ENCODE measurements around the gene LETM1. TPM values are rescaled to one million over a fixed set of nuclear protein-coding genes. Genes with fewer than 3 reads are reported as not detected.

The LETM1 gene
- polyA plus RNA-seq, 1 donor (not counting 4 experiments of a cell fraction or from before 2014, with no cell fraction given), result 25.6 TPM

DNA sequence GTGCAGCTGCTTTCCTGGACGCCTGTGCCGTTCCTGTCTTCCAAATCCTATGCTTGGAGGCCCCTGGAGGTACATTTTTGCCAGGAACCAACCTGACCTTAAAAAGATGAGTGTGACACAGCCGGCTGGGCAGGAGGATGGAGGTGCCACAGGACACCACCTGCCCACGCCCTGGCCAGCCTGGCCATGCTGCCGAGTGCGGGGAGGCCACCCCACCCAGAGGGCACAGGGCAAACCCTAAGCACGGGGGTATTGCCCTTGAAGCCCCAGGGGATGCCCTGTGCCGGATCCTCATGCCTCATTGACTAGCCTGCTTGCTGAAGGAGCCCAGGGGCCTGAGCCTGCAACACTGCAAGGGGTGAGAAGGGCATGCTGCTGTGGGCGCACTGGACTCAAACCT is 42.7 kb downstream of the LETM1 start:
- H4K20me1 ChIP-seq (ENCODE audit: control insufficient read depth, extremely low read depth, insufficient read depth, low read length), result peaks cover 8% of the 10 kb centered on the region
- H2AFZ ChIP-seq (ENCODE audit: control insufficient read depth, low read length), result no peak overlapping the region
- H3K4me2 ChIP-seq (ENCODE audit: control insufficient read depth, extremely low read depth, insufficient read depth, low read depth, low read length), result no peak overlapping the region
- DNase-seq (ENCODE audit: low read depth, low spot score), result no peak
- H3K36me3 ChIP-seq (ENCODE audit: control insufficient read depth in 2 of 2, extremely low read depth in 1 of 2, insufficient read depth in 2 of 2, low read length in 2 of 2), result peaks cover 29 to 38% of the 10 kb centered on the region in 2 experiments
- TF ChIP-seq EZH2 (IDR thresholded peaks at IDR 0.05; ENCODE audit: low read length) (no peak), CTCF (optimal IDR thresholded peaks at IDR 0.05 in 1 of 3, IDR thresholded peaks at IDR 0.05 in 1 of 3, conservative IDR thresholded peaks at IDR 0.05 in 1 of 3; ENCODE audit: extremely low read depth in 1 of 3, insufficient read depth in 2 of 3, low read length in 3 of 3) (no peak)
- H3K4me3 ChIP-seq (ENCODE audit: control insufficient read depth in 2 of 3, extremely low read depth in 1 of 3, insufficient read depth in 2 of 3, low read depth in 1 of 3, low read length in 3 of 3), result no peak overlapping the region
- FAIRE-seq, result no peak
- dilution Hi-C loops (cut with MboI; ENCODE audit: extremely low pct_ligation_motif_present, low sequenced_read_pairs), result no loop called here
- H3K27me3 ChIP-seq (ENCODE audit: control insufficient read depth, extremely low read depth, insufficient read depth, low read length), result no peaks in the 10 kb centered on the region
- no peaks in the 10 kb centered on the region for H3K79me2 ChIP-seq (ENCODE audit: control insufficient read depth, insufficient read depth, low read length)
- no peaks in the 10 kb centered on the region for H3K4me1 ChIP-seq (ENCODE audit: control insufficient read depth, extremely low read depth, insufficient read depth, low read length)
- H3K27ac ChIP-seq (ENCODE audit: control insufficient read depth, insufficient read depth, low read length), result no peak overlapping the region
- no peaks in the 10 kb centered on the region for H3K9me1 ChIP-seq (ENCODE audit: control insufficient read depth, extremely low read depth, insufficient read depth, low read length)
- no peak overlapping the region for H3K9ac ChIP-seq (ENCODE audit: control insufficient read depth, extremely low read depth, insufficient read depth, low read length)
- H3K9me3 ChIP-seq (ENCODE audit: control insufficient read depth, low read depth, low read length), result no peaks in the 10 kb centered on the region

DNA sequence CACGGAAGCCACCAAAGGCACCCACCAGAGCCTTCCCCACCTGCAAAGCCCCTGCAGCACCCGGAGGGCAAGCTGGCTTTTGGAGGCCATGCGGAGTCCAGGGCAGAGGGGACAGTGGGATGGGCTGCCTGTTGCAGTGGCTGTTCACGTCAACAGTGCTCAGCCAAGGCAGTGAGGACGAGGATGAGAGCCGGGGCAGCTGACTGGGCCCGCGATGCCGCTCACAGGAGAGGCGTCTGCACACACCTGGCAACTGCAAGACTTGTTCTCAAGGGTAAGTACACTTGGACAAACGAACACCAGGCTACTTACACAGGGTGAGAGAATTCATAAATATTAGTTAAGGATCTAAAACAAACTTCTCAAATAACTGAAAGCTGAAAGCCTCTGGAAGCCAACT is 43.2 kb downstream of the LETM1 start:
- H3K79me2 ChIP-seq (ENCODE audit: control insufficient read depth, insufficient read depth, low read length), result no peaks in the 10 kb centered on the region
- H3K36me3 ChIP-seq (ENCODE audit: control insufficient read depth in 2 of 2, extremely low read depth in 1 of 2, insufficient read depth in 2 of 2, low read length in 2 of 2), result peaks cover 29 to 34% of the 10 kb centered on the region in 2 experiments
- no peaks in the 10 kb centered on the region for H3K27me3 ChIP-seq (ENCODE audit: control insufficient read depth, extremely low read depth, insufficient read depth, low read length)
- no peak for DNase-seq (ENCODE audit: low read depth, low spot score)
- no peak overlapping the region for H3K4me2 ChIP-seq (ENCODE audit: control insufficient read depth, extremely low read depth, insufficient read depth, low read depth, low read length)
- no peaks in the 10 kb centered on the region for H3K4me1 ChIP-seq (ENCODE audit: control insufficient read depth, extremely low read depth, insufficient read depth, low read length)
- no peak overlapping the region for H3K9ac ChIP-seq (ENCODE audit: control insufficient read depth, extremely low read depth, insufficient read depth, low read length)
- dilution Hi-C loops (cut with MboI; ENCODE audit: extremely low pct_ligation_motif_present, low sequenced_read_pairs), result no loop called here
- no peak overlapping the region for H2AFZ ChIP-seq (ENCODE audit: control insufficient read depth, low read length)
- H3K4me3 ChIP-seq (ENCODE audit: control insufficient read depth in 2 of 3, extremely low read depth in 1 of 3, insufficient read depth in 2 of 3, low read depth in 1 of 3, low read length in 3 of 3), result no peak overlapping the region
- FAIRE-seq, result no peak
- H3K27ac ChIP-seq (ENCODE audit: control insufficient read depth, insufficient read depth, low read length), result no peak overlapping the region
- H3K9me1 ChIP-seq (ENCODE audit: control insufficient read depth, extremely low read depth, insufficient read depth, low read length), result no peaks in the 10 kb centered on the region
- peaks cover 8% of the 10 kb centered on the region for H4K20me1 ChIP-seq (ENCODE audit: control insufficient read depth, extremely low read depth, insufficient read depth, low read length)
- H3K9me3 ChIP-seq (ENCODE audit: control insufficient read depth, low read depth, low read length), result no peaks in the 10 kb centered on the region
- TF ChIP-seq CTCF (optimal IDR thresholded peaks at IDR 0.05 in 1 of 3, IDR thresholded peaks at IDR 0.05 in 1 of 3, conservative IDR thresholded peaks at IDR 0.05 in 1 of 3; ENCODE audit: extremely low read depth in 1 of 3, insufficient read depth in 2 of 3, low read length in 3 of 3), result no peak
- TF ChIP-seq EZH2 (IDR thresholded peaks at IDR 0.05; ENCODE audit: low read length), result no peak

Data from keratinocyte (primary cell).